Body of pancreas (tissue), 4 donors: ENCODE data around the gene CD209. TPM values are rescaled to one million over a fixed set of nuclear protein-coding genes. Genes with fewer than 3 reads are reported as not detected.

Experiments
- ATAC-seq: fragments of 150-250 bp; one replicate; pipeline ENCODE4 v1.9.1; 2016
- DNase-seq, 4 donors: peaks; one replicate each; pipeline ENCODE4 v3.0.0-alpha.2; 2019
- H3K27ac ChIP-seq, 4 donors: fragments of 200-600 bp; sonication (generic); 1 replicate in 3 of 4; 2 replicates in 1 of 4; pipeline versions ENCODE4 v1.5.1 to v1.6.1; 2016 to 2019; ENCODE audit warnings: mild to moderate bottlenecking in 1 of 4, mixed read lengths in 1 of 4, moderate library complexity in 1 of 4
- H3K27me3 ChIP-seq, 2 donors: fragments of 200-600 bp; sonication (generic); one replicate each; pipeline ENCODE4 v1.6.0; 2016; ENCODE audit warnings: mild to moderate bottlenecking in 1 of 2
- H3K36me3 ChIP-seq, 2 donors: fragments of 200-600 bp; sonication (generic); replicated peaks in 1 of 2; 2 replicates each; pipeline ENCODE4 v1.5.1; 2016; ENCODE audit warnings: low read depth in 2 of 2; ENCODE audit not compliant: insufficient read depth in 1 of 2
- H3K4me1 ChIP-seq: fragments of 200-600 bp; sonication (generic); one replicate; pipeline ENCODE4 v1.6.0; 2016
- H3K4me3 ChIP-seq, 2 donors: fragments of 200-600 bp; sonication (generic); 1 replicate in 1 of 2; 2 replicates in 1 of 2; pipeline ENCODE4 v1.5.1; 2016 to 2019
- H3K9me3 ChIP-seq, 3 donors: fragments of 200-600 bp; sonication (generic); 1 replicate in 2 of 3; 2 replicates in 1 of 3; pipeline ENCODE4 v1.5.1; 2016
- POLR2A ChIP-seq, 3 donors: fragments of 450-650 bp; IDR thresholded peaks; one replicate each; pipeline ENCODE4 v1.6.1; 2016; ENCODE audit warnings: antibody characterized with exemption in 3 of 3, mild to moderate bottlenecking in 2 of 3
- WGBS, 2 donors: methylation state at CpG; one replicate each; pipeline ENCODE4 v1.1.5; 2017; 5-methylcytosine and 5-hydroxymethylcytosine counted together
- intact Hi-C: fragments of 100-400 bp; cut with DNase I; formaldehyde crosslinking; loops from one replicate; pipeline ENCODE4 v1.15.1; 2023
- total RNA-seq, 2 donors: library from RNA; depleted of rRNA; stranded (reverse); fragments of >200 nt; gene quantifications; one replicate each; pipeline ENCODE4 v1.1.0, GENCODE V29; 2016
- TF ChIP-seq, protein P1 (sequence below), 7 experiments: fragments of 450-650 bp in 4 of 7; fragments of 200-600 bp in 3 of 7; sonication (generic) in 3 of 7; IDR thresholded peaks; one replicate each; pipeline ENCODE4 v1.5.1; 2016 to 2019; ENCODE audit warnings: antibody characterized with exemption in 7 of 7

The CD209 gene
- total RNA-seq, 2 donors from 2014 or later: 1.6 to 2.0 TPM

DNA sequence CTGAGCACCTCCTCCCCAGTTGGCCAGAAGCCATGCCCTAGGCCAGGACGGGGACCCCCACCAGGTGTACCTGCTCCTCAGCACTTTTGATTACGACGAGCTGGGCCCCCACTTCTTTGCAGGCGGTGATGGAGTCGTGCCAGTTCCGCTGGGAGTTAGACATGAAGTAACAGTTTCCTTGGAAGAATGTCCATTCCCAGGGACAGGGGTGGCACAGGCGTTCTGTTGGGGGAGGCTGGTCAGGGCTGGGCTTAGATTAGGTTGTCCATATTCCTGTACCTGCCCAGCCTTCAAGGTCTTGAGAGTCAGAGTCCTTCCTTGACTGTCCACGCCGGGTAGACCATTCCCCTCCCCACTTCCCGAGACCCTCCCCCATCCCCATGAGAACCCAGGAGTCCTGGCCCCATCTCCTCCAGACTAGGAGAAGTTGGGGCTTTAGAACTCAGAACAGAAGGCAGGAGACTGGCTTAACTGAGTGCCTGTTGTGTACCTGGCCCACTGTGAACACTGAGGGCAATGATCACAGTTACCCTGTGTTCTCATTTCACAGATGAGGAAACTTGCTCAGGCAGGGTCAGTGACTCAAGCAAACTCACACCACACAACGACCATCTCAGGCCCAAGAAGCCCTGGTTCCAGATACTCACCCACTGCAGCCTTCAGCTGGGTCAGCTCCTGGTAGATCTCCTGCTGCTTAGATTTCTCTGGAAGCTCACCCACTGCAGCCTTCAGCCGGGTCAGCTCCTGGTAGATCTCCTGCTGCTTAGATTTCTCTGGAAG, 2.3 kb downstream of the CD209 start:
- Histone ChIP-seq H3K9me3 (no peaks in the 10 kb centered on the region), H3K4me3 (no peak overlapping the region), H3K27me3 (no peaks in the 10 kb centered on the region), H3K36me3 (no peaks in the 10 kb centered on the region), H3K27ac (no peak overlapping the region), H3K4me1 (no peaks in the 10 kb centered on the region)
- WGBS, 2 donors: 56 to 62% methylated on average over 10 to 12 of the region's 12 CpGs
- intact Hi-C loops: no loop called here
- ATAC-seq: no peak
- TF ChIP-seq POLR2A (IDR thresholded peaks at IDR 0.05): no peak
- TF ChIP-seq, protein P1, sequence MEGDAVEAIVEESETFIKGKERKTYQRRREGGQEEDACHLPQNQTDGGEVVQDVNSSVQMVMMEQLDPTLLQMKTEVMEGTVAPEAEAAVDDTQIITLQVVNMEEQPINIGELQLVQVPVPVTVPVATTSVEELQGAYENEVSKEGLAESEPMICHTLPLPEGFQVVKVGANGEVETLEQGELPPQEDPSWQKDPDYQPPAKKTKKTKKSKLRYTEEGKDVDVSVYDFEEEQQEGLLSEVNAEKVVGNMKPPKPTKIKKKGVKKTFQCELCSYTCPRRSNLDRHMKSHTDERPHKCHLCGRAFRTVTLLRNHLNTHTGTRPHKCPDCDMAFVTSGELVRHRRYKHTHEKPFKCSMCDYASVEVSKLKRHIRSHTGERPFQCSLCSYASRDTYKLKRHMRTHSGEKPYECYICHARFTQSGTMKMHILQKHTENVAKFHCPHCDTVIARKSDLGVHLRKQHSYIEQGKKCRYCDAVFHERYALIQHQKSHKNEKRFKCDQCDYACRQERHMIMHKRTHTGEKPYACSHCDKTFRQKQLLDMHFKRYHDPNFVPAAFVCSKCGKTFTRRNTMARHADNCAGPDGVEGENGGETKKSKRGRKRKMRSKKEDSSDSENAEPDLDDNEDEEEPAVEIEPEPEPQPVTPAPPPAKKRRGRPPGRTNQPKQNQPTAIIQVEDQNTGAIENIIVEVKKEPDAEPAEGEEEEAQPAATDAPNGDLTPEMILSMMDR (IDR thresholded peaks at IDR 0.05): no peak
- no peak for DNase-seq

DNA sequence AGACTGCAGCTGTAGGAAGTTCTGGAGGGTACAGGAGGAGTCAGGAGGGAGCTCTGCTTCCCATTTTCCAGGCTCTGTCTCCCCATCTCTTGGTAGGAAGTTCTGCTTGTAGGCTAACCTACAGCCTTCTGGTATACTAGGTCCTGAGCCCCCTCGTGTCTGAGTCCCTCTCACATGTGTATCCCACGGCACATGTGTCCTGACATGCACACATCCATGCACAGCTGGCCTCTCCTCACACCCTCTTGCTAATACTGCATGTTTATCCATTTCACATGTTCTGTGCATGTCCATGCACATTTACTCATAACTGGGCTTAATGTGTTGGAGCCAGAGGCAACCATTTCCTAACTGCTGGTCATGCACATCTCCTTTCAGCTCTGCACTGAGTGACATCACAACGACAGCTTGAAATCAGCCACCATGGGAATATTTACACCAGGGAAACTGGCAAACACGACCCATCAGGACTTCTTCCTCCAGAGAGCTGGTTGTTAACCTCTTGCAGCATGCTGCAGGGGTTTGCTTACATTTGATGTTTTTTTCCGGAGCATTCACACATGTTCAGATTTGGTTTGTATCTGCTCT, 3.0 kb downstream of the CD209 start:
- ATAC-seq (no peak), DNase-seq (no peak)
- no peaks in the 10 kb centered on the region for H3K4me1 ChIP-seq
- WGBS, 2 donors: 40 to 53% methylated on average over 5 of the region's 5 CpGs
- H3K9me3 ChIP-seq: no peaks in the 10 kb centered on the region
- H3K4me3 ChIP-seq: no peak overlapping the region
- intact Hi-C loops: no loop called here
- H3K27ac ChIP-seq: no peak overlapping the region
- no peaks in the 10 kb centered on the region for H3K27me3 ChIP-seq
- TF ChIP-seq POLR2A (IDR thresholded peaks at IDR 0.05): no peak
- TF ChIP-seq, protein P1 (IDR thresholded peaks at IDR 0.05): no peak
- no peaks in the 10 kb centered on the region for H3K36me3 ChIP-seq

DNA sequence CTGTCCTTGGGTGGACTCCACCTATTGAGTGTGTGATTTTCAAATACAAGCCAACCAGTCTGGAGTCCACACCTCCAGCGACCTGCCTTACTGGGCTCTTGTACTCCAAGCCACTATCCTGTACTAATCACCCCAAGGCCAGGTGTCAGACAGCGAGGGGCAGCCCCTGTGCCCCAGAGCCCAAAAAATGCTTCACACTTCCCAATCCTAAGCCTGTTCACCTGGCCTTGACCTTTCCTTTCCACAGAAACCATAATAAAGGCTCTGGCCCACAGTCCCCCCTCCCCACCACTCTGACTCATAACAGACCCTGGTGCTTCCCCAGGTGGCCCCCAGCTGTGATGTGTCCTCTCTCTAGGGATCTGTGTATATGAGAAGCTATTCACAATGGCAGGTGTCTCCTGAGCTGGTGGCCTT, 3.9 kb downstream of the CD209 start:
- DNase-seq (no peak), ATAC-seq (no peak)
- no peak overlapping the region for H3K27ac ChIP-seq
- TF ChIP-seq, protein P1 (IDR thresholded peaks at IDR 0.05): no peak
- no peak for TF ChIP-seq POLR2A (IDR thresholded peaks at IDR 0.05)
- H3K4me3 ChIP-seq: no peak overlapping the region
- no peaks in the 10 kb centered on the region for H3K27me3 ChIP-seq
- H3K4me1 ChIP-seq: no peaks in the 10 kb centered on the region
- intact Hi-C loops: no loop called here
- H3K9me3 ChIP-seq: no peaks in the 10 kb centered on the region
- no peaks in the 10 kb centered on the region for H3K36me3 ChIP-seq
- 52 to 58% methylated on average over 2 of the region's 2 CpGs for WGBS, 2 donors

DNA sequence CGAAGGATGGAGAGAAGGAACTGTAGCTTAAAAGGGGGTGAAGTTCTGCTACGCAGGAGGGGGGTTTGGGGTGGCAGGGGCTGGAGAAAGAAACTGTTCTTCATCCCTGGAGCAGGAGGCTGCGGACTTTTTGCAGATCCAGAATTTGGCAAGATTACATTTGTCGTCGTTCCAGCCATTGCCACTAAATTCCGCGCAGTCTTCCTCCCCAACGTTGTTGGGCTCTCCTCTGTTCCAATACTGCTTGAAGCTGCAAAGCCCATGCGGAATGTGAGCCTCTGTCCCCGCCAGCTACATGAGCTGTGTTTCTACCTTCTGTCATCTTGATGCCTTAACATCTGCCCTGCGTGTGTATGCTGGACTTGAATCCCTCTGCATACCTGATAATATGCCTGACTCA, 4.3 kb downstream of the CD209 start:
- no peak for DNase-seq
- H3K9me3 ChIP-seq: no peaks in the 10 kb centered on the region
- TF ChIP-seq POLR2A (IDR thresholded peaks at IDR 0.05): no peak
- TF ChIP-seq, protein P1 (IDR thresholded peaks at IDR 0.05): no peak
- no peaks in the 10 kb centered on the region for H3K27me3 ChIP-seq
- intact Hi-C loops: no loop called here
- no peaks in the 10 kb centered on the region for H3K36me3 ChIP-seq
- no peak overlapping the region for H3K27ac ChIP-seq
- no peak overlapping the region for H3K4me3 ChIP-seq
- no peak for ATAC-seq
- 63 to 71% methylated on average over 11 of the region's 11 CpGs for WGBS, 2 donors
- H3K4me1 ChIP-seq: no peaks in the 10 kb centered on the region
